Activated CD4-positive, CD25-positive, alpha-beta regulatory T cell (primary cell): ENCODE results near the gene PRDM16.

ENCODE experiments used
- DNase-seq, 4 experiments: peaks; one replicate each; lab custom pipeline; 2025; lab: John Stamatoyannopoulos, UW

The PRDM16 gene

GRCh38 chr1:3410142-3410925 lies 341.3 kb downstream of the PRDM16 start:
- DNase-seq: no peak

GRCh38 chr1:3411806-3412205 lies 342.8 kb downstream of the PRDM16 start:
- no peak for DNase-seq

GRCh38 chr1:3412376-3412775 lies 343.4 kb downstream of the PRDM16 start:
- DNase-seq: no peak

- no peak for DNase-seq
These were observed 345.1 kb downstream of the PRDM16 start for GRCh38 chr1:3413975-3414710.

GRCh38 chr1:3415260-3416090 lies 346.5 kb downstream of the PRDM16 start:
- DNase-seq: no peak

GRCh38 chr1:3417082-3417739 lies 348.2 kb downstream of the PRDM16 start:
- DNase-seq: no peak

GRCh38 chr1:3417934-3418333 lies 348.9 kb downstream of the PRDM16 start:
- DNase-seq: no peak

GRCh38 chr1:3418600-3418999 lies 349.6 kb downstream of the PRDM16 start:
- no peak for DNase-seq

- DNase-seq: no peak
These were observed 350.6 kb downstream of the PRDM16 start for GRCh38 chr1:3419415-3420204.

GRCh38 chr1:3420218-3420951 lies 351.4 kb downstream of the PRDM16 start:
- no peak for DNase-seq

- no peak for DNase-seq
These were observed 353.6 kb downstream of the PRDM16 start for GRCh38 chr1:3422638-3423037.

- no peak for DNase-seq
These were observed 354.3 kb downstream of the PRDM16 start for GRCh38 chr1:3423245-3423829.

GRCh38 chr1:3423896-3424611 lies 355.1 kb downstream of the PRDM16 start:
- no peak for DNase-seq

GRCh38 chr1:3425486-3426215 lies 356.6 kb downstream of the PRDM16 start:
- DNase-seq: no peak

- DNase-seq: no peak
These were observed 358.0 kb downstream of the PRDM16 start for GRCh38 chr1:3426956-3427535.

GRCh38 chr1:3427711-3428704 lies 359.0 kb downstream of the PRDM16 start:
- DNase-seq: no peak

GRCh38 chr1:3428899-3429298 lies 359.9 kb downstream of the PRDM16 start:
- DNase-seq: no peak
